Activated naive CD4-positive, alpha-beta T cell treated with anti-CD3 and anti-CD28 coated beads, Interleukin-2, amount 50 U/mL, for 16 hours (primary cell): ENCODE data around the gene LRMDA.

Experiments
- DNase-seq: peaks from one replicate; pipeline ENCODE4 v3.0.0-alpha.2; 2020

Gene LRMDA

GRCh38 chr10:75857269-75857846, 425.9 kb downstream of the LRMDA start:
- DNase-seq = no peak

- DNase-seq = no peak
Measured at GRCh38 chr10:75857896-75858295, 426.5 kb downstream of the LRMDA start.

GRCh38 chr10:75858339-75858738, 426.9 kb downstream of the LRMDA start:
- DNase-seq = no peak

- DNase-seq = no peak
Measured at GRCh38 chr10:75859141-75859540, 427.7 kb downstream of the LRMDA start.

DNA sequence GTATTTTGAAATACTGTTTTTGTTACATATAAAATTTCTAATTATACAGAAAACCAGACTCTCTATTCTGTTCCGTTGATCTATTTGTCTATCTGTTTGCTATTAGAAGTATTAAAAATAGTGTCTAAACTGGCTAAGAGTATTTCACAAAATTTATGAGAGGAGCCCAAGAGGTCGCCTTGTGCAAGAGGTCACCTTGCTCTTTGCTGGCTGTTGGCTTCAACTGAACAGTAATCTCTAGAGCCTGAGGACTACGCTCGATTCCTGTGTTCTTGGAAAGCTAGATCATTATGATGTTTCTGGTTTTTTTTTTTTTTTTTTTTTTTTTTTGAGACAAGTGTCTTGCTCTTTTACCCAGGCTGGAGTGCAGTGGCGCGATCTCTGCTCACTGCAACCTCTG, 428.6 kb downstream of the LRMDA start:
- no peak for DNase-seq

DNA sequence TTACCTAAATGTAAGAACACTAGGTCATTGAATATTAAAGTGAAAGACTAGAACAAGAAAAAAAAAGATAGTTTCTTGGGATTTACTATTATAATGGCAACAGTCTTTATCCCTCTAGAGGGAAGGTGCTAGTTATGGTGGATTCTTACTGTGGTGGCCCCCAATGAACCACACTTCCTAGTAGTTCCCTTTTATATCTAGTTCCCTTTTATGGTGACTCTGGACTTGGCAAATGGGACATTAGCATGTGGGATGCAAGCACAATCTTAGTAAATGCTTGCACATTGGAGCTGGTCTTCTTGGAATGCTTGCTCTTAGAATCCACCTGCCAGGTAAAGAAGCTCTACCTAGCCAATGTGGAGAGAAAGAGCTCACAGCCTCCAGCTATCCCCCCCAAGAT, 430.2 kb downstream of the LRMDA start:
- DNase-seq = no peak

DNA sequence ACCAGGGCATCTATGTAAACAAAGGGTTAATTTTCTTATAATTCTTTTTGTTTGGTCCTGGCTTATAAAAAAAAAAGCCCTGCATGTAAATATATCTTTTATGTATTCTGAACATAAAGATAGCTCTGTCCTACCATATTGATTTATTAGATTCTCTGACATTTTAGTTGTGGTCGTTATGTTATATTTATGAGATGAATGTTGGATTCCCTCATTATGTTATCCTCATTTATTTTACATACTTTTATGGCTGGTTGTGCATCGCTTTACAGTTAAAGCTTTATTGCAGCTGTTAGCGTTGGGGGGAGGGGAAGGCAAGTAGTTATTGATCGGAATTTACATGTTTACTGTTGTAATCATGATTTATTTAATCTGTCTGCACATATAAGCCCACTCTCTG, 431.5 kb downstream of the LRMDA start:
- no peak for DNase-seq

GRCh38 chr10:75864717-75865116, 433.3 kb downstream of the LRMDA start:
- no peak for DNase-seq

GRCh38 chr10:75865413-75866299, 434.2 kb downstream of the LRMDA start:
- no peak for DNase-seq

GRCh38 chr10:75866300-75866625, 434.8 kb downstream of the LRMDA start:
- no peak for DNase-seq

- DNase-seq = no peak
Measured at GRCh38 chr10:75866731-75867130, 435.3 kb downstream of the LRMDA start.

GRCh38 chr10:75868574-75868973, 437.1 kb downstream of the LRMDA start:
- no peak for DNase-seq

DNA sequence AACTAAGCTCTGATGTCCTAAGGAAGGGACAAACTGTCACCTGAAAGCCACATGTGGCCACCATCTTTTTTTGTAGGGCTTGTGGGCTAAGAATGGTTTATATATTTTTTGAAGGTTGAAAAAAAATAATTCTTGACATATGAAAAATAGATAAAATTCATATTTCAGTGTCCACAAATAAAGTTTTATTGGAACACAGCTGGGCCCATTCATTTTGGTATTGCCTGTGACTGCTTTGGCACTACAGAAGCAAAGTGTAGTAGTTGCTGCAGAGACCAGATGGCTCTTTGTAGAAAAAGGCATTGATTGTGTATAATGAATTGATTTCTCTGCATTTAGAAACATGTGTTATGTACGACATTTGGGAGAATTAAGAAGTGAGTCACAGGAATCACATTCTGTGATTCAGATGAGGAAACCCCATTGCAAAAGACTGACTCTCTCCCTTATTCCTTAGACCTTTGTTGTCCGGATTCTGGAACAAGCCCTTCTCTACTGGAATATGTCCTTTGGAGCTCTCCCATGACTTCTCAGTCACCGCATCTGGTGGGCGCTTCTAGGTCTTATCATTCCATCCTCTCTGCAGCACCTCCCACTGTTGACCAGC, 438.7 kb downstream of the LRMDA start:
- no peak for DNase-seq

GRCh38 chr10:75875740-75876139, 444.3 kb downstream of the LRMDA start:
- no peak for DNase-seq

DNA sequence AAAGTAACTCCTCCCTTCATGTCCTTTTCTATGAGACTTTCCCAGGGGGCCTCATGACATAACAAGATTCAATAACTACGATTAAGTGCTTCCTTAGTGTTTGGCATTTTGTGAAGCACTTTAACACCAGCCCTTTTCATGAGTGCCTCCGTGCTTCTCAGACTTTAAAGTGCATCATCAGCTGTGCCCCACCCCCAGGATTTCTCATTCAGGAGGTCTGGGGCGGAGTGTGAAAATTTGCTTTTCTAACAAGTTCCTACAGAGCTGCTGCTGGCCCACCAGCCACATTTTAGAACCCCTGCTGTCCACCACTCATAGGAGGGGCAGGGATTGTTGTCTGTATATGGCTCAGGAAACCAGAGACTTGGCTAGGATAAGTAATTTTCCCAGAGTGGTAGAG, 445.3 kb downstream of the LRMDA start:
- no peak for DNase-seq

DNA sequence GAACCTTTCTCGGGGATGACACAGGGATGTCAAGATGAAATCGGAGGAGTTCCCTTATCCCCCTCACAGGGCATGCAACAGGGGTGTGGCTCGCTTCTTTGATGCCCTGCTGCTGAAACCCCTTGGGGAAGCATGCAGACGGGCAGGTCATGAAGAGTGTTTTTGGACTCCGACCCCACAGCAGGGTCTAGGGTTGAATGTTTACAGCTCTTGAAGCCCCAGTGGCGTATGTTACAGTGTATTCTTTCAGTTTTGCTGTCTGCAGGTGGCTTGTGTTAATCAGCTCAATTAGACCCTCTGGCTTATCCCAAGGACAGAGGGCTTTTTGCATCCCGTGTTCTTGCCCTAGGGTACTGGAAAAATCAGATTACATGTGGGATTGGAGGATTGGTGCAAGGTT, 446.5 kb downstream of the LRMDA start:
- DNase-seq = no peak

DNA sequence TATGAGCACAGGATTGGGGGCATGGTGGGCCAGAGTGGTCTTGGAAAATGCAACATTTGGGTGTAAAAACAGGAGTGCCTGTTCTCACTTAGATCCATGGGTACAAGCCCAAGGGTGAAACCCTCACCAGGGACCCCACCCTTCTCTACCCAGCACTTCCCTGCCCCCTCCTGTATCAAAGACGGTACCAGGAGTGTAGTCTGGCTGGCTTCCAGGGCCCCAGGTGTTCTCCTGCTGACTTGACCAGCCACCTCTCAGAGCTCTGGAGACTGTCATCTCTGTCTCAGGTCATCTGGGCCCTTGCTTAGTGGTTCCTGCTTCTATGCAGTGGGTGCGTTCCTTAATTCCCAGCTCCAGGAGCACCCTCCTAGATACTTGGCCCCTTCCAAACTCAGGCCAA, 447.2 kb downstream of the LRMDA start:
- no peak for DNase-seq

DNA sequence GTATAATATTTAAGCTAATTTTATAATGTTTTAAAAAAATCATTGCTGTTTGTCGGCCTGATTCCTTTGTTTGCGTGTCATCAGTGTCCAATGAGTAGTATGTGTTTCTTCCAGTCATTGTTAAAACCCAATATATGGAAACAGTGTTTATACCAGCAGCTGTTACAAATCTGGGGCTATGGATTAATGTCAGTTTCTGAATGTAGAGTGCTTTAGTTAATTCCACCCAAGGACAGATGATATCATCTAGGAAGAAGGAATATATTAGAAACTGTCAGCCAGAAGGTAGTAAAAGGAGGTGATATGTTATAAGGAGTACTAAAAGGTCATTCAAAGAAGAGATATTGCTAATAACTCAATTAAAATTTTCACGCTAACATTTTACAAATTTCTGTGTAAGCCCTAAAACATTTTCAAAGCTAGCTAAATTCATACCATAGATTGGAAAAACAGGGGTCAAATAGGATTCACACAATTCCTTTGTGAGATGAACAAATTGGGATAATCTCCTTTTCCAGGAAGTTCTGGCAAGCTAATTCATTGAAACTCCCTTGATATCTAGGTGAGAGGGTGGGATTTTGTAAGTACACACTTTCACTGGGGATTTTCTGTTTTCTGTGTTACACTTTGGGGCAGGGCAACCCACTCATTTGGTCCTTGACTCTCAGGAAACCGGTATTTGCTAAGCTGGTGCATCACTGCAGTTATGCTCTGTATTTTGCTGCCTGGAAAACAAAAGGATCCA, 448.8 kb downstream of the LRMDA start:
- DNase-seq = no peak

- no peak for DNase-seq
Measured at GRCh38 chr10:75883081-75884072, 452.0 kb downstream of the LRMDA start.

DNA sequence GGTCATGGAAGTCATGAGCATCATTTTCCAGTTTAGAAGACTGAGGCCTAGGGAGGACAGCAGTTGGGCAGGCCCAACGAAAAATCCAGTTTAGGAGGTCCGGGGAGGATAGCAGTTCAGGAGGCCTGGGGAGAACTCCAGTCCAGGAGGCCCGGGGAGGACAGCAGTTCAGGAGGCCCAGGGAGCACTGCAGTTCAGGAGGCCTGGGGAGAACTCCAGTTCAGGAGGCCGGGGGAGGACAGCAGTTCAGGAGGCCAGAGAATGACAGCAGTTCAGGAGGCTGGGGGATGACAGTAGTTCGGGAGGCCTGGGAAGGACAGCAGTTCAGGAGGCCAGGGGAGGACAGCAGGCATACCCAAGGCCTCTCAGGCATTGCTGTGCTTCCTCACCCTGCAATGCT, 453.4 kb downstream of the LRMDA start:
- DNase-seq = no peak

GRCh38 chr10:75887369-75887768, 455.9 kb downstream of the LRMDA start:
- no peak for DNase-seq

GRCh38 chr10:75887992-75888680, 456.7 kb downstream of the LRMDA start:
- no peak for DNase-seq
